SK-N-SH treated with all-trans-retinoic acid at 6 μM for 48 hours (cell line): ENCODE data around the gene TMUB2.

Experiments used
- ATAC-seq: fragments of 200-7000 bp; cut with Tn5 transposase; 3 replicates; pipeline ENCODE4 v1.9.1; 2020; ENCODE audit warnings: mild to moderate bottlenecking, moderate library complexity
- ARNTL ChIP-seq: fragments of 450-650 bp; formaldehyde crosslinking; IDR thresholded peaks from 2 replicates; pipeline ENCODE4 v1.5.0; 2020; ENCODE audit warnings: low read depth, mild to moderate bottlenecking, moderate library complexity, borderline replicate concordance
- BACH2 ChIP-seq: fragments of 250-450 bp; sonication (Bioruptor Pico); IDR thresholded peaks from 2 replicates; pipeline ENCODE4 v1.9.0; 2021; ENCODE audit warnings: mild to moderate bottlenecking, borderline replicate concordance
- CSDC2 ChIP-seq: fragments of 250-450 bp; sonication (Bioruptor Pico); IDR thresholded peaks from 2 replicates; pipeline ENCODE4 v1.5.0; 2020; ENCODE audit warnings: mild to moderate bottlenecking, moderate library complexity
- ESRRG ChIP-seq: fragments of 250-450 bp; sonication (Bioruptor Pico); IDR thresholded peaks from 2 replicates; pipeline ENCODE4 v1.6.1; 2021; ENCODE audit warnings: mild to moderate bottlenecking
- GLIS3 ChIP-seq: fragments of 250-450 bp; sonication (Bioruptor Pico); IDR thresholded peaks from 2 replicates; pipeline ENCODE4 v1.5.0; 2020; ENCODE audit warnings: mild to moderate bottlenecking, moderate library complexity
- ISL1 ChIP-seq: fragments of 250-450 bp; sonication (Bioruptor Pico); IDR thresholded peaks from 2 replicates; pipeline ENCODE4 v2.1.2; 2022; ENCODE audit warnings: mild to moderate bottlenecking, moderate library complexity
- OSR1 ChIP-seq: fragments of 250-450 bp; sonication (Bioruptor Pico); IDR thresholded peaks from 2 replicates; pipeline ENCODE4 v1.8.0; 2022; ENCODE audit warnings: moderate library complexity, mild to moderate bottlenecking, inconsistent platforms
- POU6F1 ChIP-seq: fragments of 250-450 bp; sonication (Bioruptor Pico); IDR thresholded peaks from 2 replicates; pipeline ENCODE4 v1.8.0; 2021; ENCODE audit warnings: low read depth, mild to moderate bottlenecking, moderate library complexity, borderline replicate concordance
- PPARA ChIP-seq: fragments of 250-450 bp; sonication (Bioruptor Pico); IDR thresholded peaks from 2 replicates; pipeline ENCODE4 v1.5.0; 2020; ENCODE audit warnings: mild to moderate bottlenecking, borderline replicate concordance
- RARB ChIP-seq: fragments of 250-450 bp; sonication (Bioruptor Pico); IDR thresholded peaks from 2 replicates; pipeline ENCODE4 v1.8.0; 2021; ENCODE audit warnings: mild to moderate bottlenecking, moderate library complexity
- SNAI2 ChIP-seq: fragments of 250-450 bp; sonication (Bioruptor Pico); IDR thresholded peaks from 2 replicates; pipeline ENCODE4 v1.5.0; 2020; ENCODE audit warnings: mild to moderate bottlenecking, moderate library complexity
- TCF4 ChIP-seq: fragments of 250-450 bp; sonication (Bioruptor Pico); IDR thresholded peaks from 2 replicates; pipeline ENCODE4 v1.8.0; 2021; ENCODE audit warnings: mild to moderate bottlenecking, moderate library complexity, borderline replicate concordance
- TOX ChIP-seq: fragments of 250-450 bp; sonication (Bioruptor Pico); IDR thresholded peaks from 2 replicates; pipeline ENCODE4 v1.8.0; 2021; ENCODE audit warnings: mild to moderate bottlenecking, moderate library complexity, borderline replicate concordance
- TSHZ2 ChIP-seq: fragments of 250-450 bp; sonication (Bioruptor Pico); IDR thresholded peaks from 2 replicates; pipeline ENCODE4 v1.5.0; 2020; ENCODE audit warnings: mild to moderate bottlenecking, moderate library complexity
- ZC3H10 ChIP-seq: fragments of 250-450 bp; sonication (Bioruptor Pico); IDR thresholded peaks from 2 replicates; pipeline ENCODE4 v1.5.1; 2021; ENCODE audit warnings: mild to moderate bottlenecking, moderate library complexity
- ZFP3 ChIP-seq: fragments of 250-450 bp; sonication (Bioruptor Pico); IDR thresholded peaks from 2 replicates; pipeline ENCODE4 v1.5.0; 2020; ENCODE audit warnings: mild to moderate bottlenecking, moderate library complexity
- ZFP30 ChIP-seq: fragments of 450-650 bp; formaldehyde crosslinking; IDR thresholded peaks from 2 replicates; pipeline ENCODE4 v1.5.0; 2022; ENCODE audit warnings: mild to moderate bottlenecking, moderate library complexity
- ZNF565 ChIP-seq: fragments of 450-650 bp; formaldehyde crosslinking; conservative IDR thresholded peaks from 2 replicates; pipeline ENCODE4 v1.5.0; 2020; ENCODE audit warnings: low read depth, mild to moderate bottlenecking, moderate library complexity
- ZNF70 ChIP-seq: fragments of 450-650 bp; formaldehyde crosslinking; IDR thresholded peaks from 2 replicates; pipeline ENCODE4 v1.5.0; 2020; ENCODE audit warnings: mild to moderate bottlenecking, moderate library complexity
- ZNF8 ChIP-seq: fragments of 450-650 bp; formaldehyde crosslinking; IDR thresholded peaks from 2 replicates; pipeline ENCODE4 v1.5.0; 2020; ENCODE audit warnings: mild to moderate bottlenecking, moderate library complexity

TMUB2 gene

DNA sequence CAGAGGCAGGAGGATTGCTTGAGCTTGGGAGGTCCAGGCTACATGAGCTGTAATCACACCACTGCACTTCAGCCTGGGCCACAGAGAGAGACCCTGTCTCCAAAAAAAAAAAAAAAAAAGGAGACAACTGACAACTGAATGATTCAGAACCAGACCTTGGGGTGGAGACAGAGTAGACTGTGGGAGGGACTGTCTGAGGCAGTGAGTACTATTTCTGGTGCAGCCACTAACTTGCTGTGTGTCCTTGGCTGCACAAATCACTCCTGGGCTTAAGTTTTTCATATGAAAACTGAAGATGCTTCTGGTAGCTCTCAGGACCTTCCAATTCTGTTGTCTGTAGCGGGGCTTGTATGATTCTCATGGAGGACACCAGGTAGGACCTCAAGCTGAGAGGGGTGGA is 10.5 kb upstream of the TMUB2 start (continued):
- no peak for TF ChIP-seq POU6F1 (CRISPR knock-in tag)
- TF ChIP-seq OSR1 (CRISPR knock-in tag) = no peak

DNA sequence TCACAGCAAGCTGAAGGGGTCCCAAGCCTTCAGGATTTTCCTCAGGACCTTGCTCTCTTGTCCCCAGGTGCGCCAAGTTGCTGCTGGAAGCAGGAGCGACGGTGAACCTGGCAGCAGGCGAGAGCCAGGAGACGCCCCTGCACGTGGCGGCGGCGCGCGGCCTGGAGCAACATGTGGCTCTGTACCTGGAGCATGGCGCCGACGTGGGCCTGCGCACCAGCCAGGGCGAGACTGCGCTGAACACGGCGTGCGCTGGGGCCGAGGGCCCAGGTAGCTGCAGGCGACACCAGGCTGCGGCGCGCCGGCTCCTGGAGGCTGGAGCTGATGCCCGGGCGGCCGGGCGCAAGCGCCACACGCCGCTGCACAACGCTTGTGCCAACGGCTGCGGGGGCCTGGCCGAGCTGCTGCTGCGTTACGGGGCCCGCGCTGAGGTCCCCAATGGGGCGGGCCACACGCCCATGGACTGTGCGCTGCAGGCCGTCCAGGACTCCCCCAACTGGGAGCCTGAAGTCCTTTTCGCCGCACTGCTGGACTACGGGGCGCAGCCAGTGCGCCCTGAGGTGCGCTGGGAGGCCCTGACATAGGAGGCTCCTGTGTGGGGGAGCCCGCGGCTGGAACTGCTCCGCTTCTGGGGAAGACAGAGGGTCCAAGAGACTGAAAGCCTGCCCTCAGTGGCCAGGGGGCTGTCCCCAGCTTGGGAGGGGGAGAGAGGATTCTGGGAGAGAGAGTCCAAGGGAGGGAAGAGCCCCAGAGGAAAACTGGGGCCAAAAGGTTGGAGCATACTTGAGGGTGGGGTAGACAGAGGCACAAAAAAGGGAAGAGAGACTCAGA is 9.9 kb upstream of the TMUB2 start:
- TF ChIP-seq TOX (CRISPR knock-in tag) (no peak), ZNF565 (no peak), BACH2 (no peak), ESRRG (CRISPR knock-in tag) (no peak), ZNF70 (no peak), POU6F1 (CRISPR knock-in tag) (no peak), ZFP30 (CRISPR knock-in tag) (no peak), CSDC2 (CRISPR knock-in tag) (no peak), GLIS3 (CRISPR knock-in tag) (no peak), TCF4 (CRISPR knock-in tag) (no peak), OSR1 (CRISPR knock-in tag) (no peak), ZNF8 (CRISPR knock-in tag) (no peak), SNAI2 (no peak)
- no peak; the same call in 2 of the 3 replicates for ATAC-seq

DNA sequence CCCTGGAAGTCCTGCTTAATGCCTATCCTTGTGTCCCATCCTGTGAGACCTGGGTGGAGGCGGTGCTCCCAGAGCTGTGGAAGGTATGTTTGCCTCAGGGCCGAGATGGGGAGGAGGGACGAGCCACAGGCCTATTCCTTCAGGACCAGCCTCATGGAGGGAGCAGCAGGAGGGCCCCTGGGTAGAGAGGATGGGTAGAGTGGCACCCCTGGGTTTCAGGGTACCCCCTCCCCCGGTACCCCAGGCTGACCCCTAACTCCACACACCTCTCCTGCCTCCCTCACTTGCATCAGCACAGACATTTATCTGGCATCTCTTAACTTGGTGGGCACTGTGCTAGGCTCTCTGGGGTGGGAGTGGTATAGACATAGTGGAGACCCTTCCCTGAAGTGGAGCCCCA is 9.1 kb upstream of the TMUB2 start:
- ATAC-seq = no peak
- TF ChIP-seq ZNF8 (CRISPR knock-in tag) (no peak), ZNF70 (no peak), ZNF565 (no peak), TOX (CRISPR knock-in tag) (no peak), RARB (CRISPR knock-in tag) (no peak), TSHZ2 (CRISPR knock-in tag) (no peak), PPARA (no peak), ZFP3 (no peak), ESRRG (CRISPR knock-in tag) (no peak), BACH2 (no peak), ISL1 (CRISPR knock-in tag) (no peak), POU6F1 (CRISPR knock-in tag) (no peak), OSR1 (CRISPR knock-in tag) (no peak)

GRCh38 chr17:44178133-44178532 is 8.6 kb upstream of the TMUB2 start:
- no peak for ATAC-seq
- TF ChIP-seq ZC3H10 (CRISPR knock-in tag) (no peak), ZFP30 (CRISPR knock-in tag) (no peak), RARB (CRISPR knock-in tag) (no peak), SNAI2 (no peak), CSDC2 (CRISPR knock-in tag) (no peak), ARNTL (CRISPR knock-in tag) (no peak), ZNF565 (no peak)
